NCI-H2107 treated with DMSO at 0.1 percent for 48 hours (cell line): ENCODE data around the gene PXMP2.

Experiments
- DNase-seq: peaks from one replicate; lab custom pipeline; 2025; ENCODE audit not compliant: unreplicated experiment; lab: John Stamatoyannopoulos, UW

The PXMP2 gene

GRCh38 chr12:132660052-132660451, 27.3 kb upstream of the PXMP2 start:
- no peak for DNase-seq

DNA sequence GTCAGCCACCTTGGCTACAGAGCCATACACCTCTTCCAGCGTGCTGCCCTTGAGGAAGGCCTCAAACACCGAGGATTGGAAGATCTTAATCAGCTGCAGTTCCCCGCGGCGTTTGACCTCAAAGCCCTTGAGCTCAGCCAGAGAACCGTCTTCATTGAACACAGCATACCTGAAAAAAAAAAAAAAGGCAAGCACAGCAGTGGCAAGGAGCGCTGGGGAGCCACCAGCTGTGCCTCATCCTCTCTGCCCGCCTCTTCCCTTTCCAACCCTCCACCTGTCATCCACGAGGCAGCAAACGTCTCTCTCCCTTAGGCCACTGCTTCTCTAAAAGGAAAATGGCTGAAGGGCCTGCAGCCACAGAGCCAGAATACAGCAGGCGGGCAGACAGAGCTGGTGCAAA, 26.4 kb upstream of the PXMP2 start:
- DNase-seq = no peak

GRCh38 chr12:132661972-132662371, 25.4 kb upstream of the PXMP2 start:
- DNase-seq = no peak

DNA sequence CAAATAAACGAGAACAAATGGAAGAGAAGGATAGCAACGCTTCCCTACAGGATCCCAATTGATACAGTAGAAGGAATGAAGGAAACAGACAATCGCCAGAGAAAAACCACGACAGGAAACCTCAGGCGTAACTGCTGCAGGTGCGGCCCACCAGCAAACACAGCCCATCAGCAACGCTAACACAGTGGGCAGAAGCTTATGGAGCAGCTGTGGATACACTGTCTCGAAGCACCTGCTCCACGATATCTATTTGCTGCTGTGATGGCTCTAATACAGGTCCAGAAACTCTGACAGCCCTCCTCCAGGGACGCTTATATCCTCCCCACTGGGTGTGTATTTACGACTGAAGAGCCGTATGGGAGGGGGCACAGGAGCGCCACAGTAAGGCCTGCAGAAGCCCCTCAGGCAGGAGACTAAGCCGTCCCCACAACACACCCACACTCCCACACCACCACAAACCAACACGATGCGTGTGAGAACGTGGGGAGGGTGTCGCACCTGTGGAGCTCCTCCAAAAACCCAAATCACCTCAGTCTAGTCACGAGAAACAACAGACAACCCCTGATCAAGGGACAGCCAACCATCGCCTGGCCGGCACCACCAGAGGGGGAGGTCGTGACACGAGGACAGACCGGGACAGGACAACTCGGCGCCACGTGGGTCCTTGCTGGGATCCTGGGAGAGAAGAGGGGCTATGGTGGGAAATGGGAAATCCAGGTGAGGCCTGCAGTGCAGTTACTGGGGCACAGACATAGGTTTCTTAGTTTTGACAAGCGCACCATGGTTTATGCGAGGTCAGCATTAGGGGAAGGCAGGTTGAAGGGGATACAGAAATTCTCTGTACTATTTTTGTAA, 24.3 kb upstream of the PXMP2 start:
- no peak for DNase-seq

DNA sequence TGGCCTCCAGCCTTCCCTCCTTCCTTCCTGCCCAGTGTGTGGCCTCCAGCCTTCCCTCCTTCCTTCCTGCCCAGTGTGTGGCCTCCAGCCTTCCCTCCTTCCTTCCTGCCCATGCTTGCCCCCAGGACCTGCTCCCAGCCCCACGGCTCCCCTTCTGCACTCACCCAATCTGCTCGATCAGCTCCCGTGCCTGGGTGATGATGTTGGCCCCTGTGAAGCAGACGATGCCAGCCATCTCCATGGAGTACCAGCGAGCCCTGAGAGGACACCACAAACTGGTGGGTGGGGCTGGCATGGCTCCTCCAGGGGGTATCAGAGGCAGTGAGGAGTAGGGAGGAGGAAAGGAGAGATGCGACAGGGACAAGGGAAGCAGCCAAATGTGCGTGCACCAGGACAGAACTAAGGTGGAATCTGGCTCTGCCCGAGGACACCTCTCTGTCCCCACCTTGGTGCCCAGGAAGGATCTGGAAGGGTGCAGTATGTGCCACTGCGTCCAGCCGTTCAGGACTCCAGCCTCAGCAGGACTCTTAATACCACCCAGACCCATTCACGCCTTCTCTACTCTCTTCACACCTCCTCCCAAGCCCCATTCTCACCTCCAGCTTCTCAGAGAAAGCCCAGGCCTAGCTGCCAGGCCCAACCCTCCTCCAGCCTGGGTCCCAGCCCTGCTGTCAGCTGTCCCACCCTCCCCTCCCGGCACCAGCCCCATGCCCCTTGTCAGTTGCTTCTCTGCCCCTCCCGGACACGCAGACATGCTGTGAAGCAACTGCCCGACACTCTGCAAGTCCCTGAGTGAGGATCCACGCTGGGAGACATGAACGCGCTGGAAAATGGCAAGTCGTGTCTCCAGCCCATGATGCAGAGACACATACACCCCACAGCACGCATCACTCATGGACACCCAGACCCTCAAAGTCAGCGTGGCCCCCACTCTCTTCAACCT, 22.9 kb upstream of the PXMP2 start:
- no peak for DNase-seq

DNA sequence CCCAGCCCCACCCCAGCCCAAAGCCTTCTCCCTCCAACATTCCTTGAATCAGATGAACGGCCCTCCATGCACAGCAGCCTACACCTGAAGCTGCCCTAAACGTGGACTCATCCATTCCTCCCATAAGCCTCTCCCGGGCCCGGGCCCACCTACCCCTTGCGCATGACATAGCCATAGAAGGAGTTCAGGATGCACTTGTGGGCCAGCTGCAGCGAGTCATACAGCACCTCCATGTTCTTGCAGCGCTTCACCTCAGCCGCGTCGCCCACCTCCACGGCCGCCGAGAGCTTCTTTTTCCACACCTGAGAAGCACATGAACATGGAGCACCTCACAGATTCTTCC, 22.3 kb upstream of the PXMP2 start:
- DNase-seq = no peak

DNA sequence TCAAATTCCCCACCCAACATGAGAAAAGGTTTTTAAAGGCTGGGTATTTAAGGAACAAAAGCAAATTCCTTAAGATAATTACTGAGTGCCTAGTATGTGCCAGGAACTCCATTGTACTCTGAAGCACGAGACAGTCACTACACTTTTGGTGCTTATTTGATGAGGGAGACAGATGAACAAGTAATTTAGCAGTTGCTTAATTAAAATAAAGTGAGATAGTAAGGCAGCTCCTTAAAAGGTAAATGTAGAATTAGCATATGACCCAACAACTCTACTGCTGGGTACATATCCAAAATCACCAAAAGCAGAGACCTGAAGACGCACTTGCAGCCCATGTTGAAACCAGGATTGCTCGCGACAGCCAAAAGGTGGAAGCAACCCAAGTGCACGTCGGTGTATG, 21.6 kb upstream of the PXMP2 start:
- DNase-seq = no peak

DNA sequence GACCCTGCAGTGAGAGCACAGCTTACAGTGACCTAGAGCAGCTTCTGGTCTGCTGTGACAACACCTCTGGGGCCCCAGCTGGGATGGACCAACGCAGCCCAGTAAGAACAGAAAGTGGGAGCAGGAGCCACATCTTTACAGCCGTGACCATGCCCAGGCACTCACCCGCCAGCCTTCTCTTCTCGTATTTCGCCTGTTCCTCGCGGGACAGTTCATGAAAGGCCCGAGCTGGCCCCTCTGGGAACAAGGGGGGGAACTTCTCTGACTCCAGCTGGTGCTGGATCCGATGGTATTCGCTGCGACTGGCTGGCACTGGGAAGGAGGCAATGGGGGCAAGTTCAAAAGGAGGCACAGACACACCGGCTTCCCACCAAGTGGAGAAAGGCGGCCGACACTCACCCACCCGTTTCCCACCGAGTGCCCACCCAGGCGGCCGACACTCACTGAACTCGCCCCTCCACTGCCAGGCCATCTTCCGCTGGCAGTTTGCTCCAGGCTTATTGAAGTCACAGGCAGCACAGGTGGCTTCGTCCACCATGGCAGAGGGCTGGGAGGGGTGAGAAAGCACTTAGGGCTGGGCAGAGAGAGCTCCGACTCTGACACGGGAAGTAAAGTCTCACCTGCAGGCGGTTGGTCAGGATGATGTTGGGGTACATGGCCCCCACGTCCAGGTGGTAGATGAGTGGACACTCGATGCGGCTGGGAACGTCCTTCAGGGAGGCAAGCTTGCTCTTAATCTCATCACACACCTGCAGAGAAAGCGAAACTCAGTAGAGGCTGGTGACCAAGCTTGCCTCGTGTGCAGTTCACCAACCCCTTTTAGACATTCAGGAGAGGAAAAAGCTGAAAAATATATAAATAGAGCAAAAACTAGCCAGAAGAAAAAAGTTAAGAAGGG, 18.9 kb upstream of the PXMP2 start:
- DNase-seq = no peak

GRCh38 chr12:132669166-132669879, 18.1 kb upstream of the PXMP2 start:
- DNase-seq = no peak

DNA sequence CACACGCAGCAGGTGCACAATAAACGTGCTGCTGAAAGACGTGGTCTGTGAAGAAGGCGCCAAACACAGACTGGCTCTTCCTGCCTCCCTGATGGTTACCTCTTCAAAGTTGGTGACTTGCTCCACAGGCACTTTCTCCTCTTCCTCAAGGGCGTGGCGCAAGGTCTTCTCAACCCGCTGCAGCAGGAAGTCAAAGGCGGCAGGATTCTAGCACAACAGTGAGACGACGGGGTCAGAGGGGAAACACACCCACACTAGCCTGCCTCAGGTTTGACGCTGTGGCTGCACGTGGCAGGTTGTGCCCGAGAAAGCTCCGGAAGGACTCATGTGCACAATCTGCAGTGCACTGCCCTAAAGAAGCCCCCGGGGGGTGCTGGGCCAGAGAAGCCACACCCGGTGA, 15.3 kb upstream of the PXMP2 start:
- DNase-seq = no peak

DNA sequence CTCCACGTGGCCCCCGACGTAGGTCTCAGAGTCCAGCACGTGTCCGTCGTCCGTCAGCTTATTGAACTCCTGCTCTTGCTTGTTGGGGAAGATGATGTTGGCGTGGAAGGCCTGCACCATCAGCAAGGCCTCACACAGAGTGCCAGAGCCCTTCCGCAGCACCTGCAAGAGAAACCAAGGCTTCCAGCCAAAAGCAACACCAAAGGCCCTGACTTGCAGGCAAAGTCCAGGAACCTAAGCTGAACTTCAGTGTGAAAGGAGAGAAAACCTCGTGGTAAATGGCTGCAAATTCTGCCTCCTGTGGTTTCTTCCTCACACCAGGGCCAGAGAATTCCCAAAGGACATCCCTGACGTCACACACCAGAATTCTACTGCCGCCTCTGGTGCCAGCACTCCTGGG, 14.7 kb upstream of the PXMP2 start:
- no peak for DNase-seq

DNA sequence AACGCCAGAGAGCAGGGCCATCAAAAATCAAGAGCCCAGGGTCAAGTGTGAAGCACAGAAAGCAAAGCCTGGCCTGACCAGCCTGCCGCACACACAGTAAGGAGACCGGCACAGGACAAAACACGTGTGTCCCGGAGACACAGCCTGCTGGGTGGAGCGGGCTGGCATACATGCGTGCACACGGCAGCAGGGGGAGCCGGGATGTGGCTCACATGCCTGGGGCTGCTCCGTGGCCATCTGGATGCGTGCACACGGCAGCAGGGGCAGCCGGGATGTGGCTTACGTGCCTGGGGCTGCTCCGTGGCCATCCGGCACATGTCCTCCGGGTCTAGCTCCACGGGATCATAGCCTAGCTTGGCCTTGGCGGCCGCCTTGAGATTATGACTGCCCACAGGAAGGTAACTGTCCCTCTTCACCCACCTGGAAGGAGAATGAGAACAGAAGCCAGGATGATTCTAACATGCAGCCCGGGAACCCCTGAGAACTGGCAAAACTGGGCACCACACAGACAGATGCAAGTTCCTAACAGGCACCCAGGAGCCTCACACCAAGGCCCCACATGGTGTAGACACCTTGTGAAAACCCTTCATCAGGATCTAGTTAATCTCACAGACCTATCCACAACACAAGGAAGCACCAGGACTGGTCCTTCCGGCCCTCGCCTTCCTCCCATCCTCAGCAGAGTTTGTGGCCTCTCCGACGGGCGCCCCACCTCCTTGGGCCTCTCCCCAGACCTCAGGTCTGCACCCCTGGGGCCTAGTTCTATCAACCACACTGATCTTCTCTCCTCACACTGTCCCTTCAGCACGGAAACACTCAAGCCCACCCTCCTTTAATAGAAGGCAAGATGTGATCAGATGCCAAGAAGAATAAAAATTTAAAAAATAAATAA, 13.9 kb upstream of the PXMP2 start:
- no peak for DNase-seq

DNA sequence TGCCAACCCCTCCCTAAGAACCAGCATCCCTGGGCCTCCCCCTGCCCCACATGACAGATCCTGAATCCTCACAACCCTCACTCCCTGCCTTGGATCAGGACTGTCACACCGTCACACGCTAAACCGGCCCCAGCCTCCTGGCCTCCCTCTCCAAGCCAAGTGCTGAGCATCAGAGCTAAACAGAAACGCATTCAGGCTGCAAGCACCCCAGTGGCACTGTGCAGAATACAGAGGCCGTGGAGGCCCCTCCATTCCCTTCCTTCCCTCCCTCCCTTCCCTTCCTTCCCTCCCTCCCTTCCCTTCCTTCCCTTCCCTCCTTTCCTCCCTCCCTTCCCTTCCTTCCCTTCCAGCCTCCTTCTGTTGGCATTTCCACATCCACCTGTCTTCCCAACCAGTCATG, 12.8 kb upstream of the PXMP2 start:
- DNase-seq = no peak

DNA sequence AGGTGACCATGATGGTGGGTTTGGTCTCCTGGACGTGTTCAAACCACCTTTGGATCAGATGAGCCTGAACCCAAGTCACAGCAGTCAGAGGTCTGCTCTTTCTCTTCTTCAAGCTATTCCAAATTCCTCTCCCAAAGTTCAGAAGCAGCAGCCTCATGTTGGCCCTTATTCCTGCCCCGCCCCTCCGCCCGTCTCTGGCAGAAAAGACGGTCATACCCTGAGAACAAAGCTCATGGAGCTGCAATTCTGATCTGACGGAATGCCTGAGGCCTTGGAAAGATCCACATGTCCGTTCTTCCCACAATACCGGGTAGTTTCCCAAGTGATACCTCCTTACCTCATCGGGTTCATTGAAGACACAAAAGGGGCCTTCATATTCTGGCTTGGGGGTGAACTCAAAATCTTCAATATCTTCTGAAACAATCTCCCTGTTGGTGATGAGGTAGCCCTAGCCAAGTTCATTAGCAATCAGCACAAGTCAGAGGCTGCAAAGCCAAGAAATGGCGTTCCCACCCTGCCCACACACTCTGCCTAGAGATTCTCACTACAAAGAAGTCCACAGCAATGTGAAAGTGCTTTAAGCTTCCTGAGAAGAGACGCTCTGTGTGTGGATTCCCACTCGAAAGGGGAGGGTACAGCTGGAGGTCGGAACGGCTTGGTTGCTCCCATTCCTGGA, 11.5 kb upstream of the PXMP2 start:
- no peak for DNase-seq

DNA sequence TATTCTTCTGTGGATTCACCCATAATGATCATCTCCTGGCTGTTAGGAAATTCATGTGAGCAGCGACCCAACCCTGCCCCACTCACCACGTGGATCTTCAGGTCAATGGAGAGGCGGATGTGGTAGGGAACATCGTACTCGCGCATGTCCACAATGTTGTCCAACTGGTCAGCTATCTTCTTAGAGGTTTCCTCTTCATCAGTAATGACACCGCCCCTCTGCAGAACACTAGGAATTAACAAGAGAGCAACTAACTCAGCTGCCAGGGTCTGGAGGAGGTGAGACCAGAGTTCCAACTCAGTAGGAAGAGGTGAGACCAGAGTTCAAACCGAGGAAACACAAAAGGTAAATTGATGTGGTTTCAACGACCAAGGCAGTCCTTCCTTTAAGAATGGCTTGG, 9.9 kb upstream of the PXMP2 start:
- DNase-seq = no peak

DNA sequence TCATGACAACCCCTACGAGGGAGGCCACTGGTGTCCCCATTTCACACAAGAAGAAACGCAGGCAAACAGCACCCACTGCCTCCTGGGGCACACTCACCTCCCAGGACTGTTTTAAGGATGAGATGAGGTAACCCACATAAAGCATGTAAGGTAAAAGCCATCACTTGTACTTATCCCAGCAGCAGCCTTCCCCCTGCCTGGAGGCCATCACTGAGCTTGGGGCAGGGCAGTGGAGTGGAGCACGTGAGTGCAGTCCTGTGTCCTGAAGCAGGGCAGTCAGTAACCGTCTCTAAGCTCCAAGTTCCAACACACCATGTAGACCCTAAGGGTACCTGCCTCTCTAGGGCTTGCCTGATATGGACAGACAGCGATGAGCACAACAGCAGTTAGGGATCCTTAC, 2.0 kb upstream of the PXMP2 start:
- DNase-seq = no peak

GRCh38 chr12:132686825-132687210, 569 bp upstream of the PXMP2 start:
- no peak for DNase-seq

DNA sequence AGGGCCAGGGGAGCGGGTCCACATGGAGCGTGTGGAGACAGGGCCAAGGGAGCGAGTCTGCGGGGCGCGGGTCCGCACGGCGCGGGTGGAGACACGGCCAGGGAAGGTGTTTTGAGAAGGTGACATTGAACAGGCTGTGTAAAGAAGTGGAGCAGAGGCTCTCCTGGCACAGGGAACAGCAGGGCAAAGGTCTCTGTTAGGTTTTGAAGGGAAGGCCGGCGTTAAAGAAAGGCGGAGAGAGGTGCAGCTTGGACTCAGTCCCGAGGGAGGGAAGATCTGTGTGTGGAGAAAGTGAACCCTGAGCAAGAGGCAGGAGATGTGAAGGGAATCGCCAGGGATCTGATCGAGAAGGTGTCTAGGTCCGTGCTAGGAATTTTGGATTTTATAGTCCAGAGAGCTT, 1.8 kb downstream of the PXMP2 start:
- no peak for DNase-seq

- DNase-seq = no peak
Measured at GRCh38 chr12:132690112-132690511, 2.7 kb downstream of the PXMP2 start.
